Gastrocnemius medialis (tissue), 4 donors: ENCODE data around the gene VTI1A. TPM values are rescaled to one million over a fixed set of nuclear protein-coding genes. Genes with fewer than 3 reads are reported as not detected.

Experiments
- ATAC-seq, 2 donors: fragments of 150-250 bp; one replicate each; pipeline ENCODE4 v1.9.1; 2016
- DNase-seq, 2 donors: peaks; one replicate each; pipeline ENCODE4 v3.0.0-alpha.2; 2019
- H3K27ac ChIP-seq, 4 donors: fragments of 200-600 bp; sonication (generic); 1 replicate in 1 of 4; 2 replicates in 3 of 4; pipeline ENCODE4 v1.5.1; 2016 to 2018; ENCODE audit warnings: mild to moderate bottlenecking in 2 of 4, moderate library complexity in 1 of 4
- H3K27me3 ChIP-seq, 3 donors: fragments of 200-600 bp; sonication (generic) in 2 of 3; 1 replicate in 1 of 3; 2 replicates in 2 of 3; pipeline versions ENCODE4 v1.5.1 to v1.6.0; 2016 to 2019; ENCODE audit warnings: mild to moderate bottlenecking in 1 of 3, moderate library complexity in 1 of 3
- H3K36me3 ChIP-seq, 2 donors: fragments of 200-600 bp; sonication (generic) in 1 of 2; one replicate each; pipeline ENCODE4 v1.5.1; 2017 to 2018
- H3K4me1 ChIP-seq, 2 donors: fragments of 200-600 bp; sonication (generic) in 1 of 2; one replicate each; pipeline ENCODE4 v1.5.1; 2016 to 2017; ENCODE audit warnings: mild to moderate bottlenecking in 2 of 2
- H3K4me3 ChIP-seq, 4 donors: fragments of 200-600 bp; sonication (generic) in 3 of 4; 1 replicate in 1 of 4; 2 replicates in 3 of 4; pipeline ENCODE4 v1.5.1; 2016 to 2019; ENCODE audit warnings: mild to moderate bottlenecking in 2 of 4
- H3K9me3 ChIP-seq, 3 donors: fragments of 200-600 bp; sonication (generic) in 2 of 3; 1 replicate in 1 of 3; 2 replicates in 2 of 3; pipeline ENCODE4 v1.5.1; 2016 to 2019
- CTCF ChIP-seq, 5 experiments: fragments of 450-650 bp in 3 of 5; fragments of 200-600 bp in 2 of 5; sonication (generic) in 2 of 5; IDR thresholded peaks in 4 of 5; conservative IDR thresholded peaks in 1 of 5; 1 replicate in 4 of 5; 2 replicates in 1 of 5; pipeline ENCODE4 v1.5.1; 2016 to 2019; ENCODE audit warnings: antibody characterized with exemption in 5 of 5, mild to moderate bottlenecking in 3 of 5, moderate library complexity in 3 of 5
- POLR2A ChIP-seq, 2 donors: fragments of 450-650 bp; IDR thresholded peaks; one replicate each; pipeline ENCODE4 v1.6.1; 2017; ENCODE audit warnings: antibody characterized with exemption in 2 of 2, mild to moderate bottlenecking in 2 of 2, moderate library complexity in 2 of 2
- in situ Hi-C, 4 donors: fragments of 200-750 bp; cut with MboI; loops; one replicate each; pipeline versions ENCODE4 v1.15.0 to v1.8.0; 2017; ENCODE audit warnings: low sequenced_read_pairs in 4 of 4
- intact Hi-C: fragments of 100-400 bp; cut with DNase I; formaldehyde crosslinking; loops from one replicate; pipeline ENCODE4 v1.15.1; 2023; ENCODE audit warnings: low total_unique reads
- total RNA-seq, 4 donors: library from RNA; depleted of rRNA; stranded (reverse); fragments of >200 nt; gene quantifications; one replicate each; pipeline versions ENCODE4 v1.1.0 to v1.2.3, GENCODE V29; 2016

VTI1A gene
- total RNA-seq, 4 donors from 2014 or later = 26.5 to 51.2 (median 30.6) TPM

GRCh38 chr10:112820320-112820719 is 373.3 kb downstream of the VTI1A start:
- no peak overlapping the region for H3K4me3 ChIP-seq
- no peaks in the 10 kb centered on the region for H3K36me3 ChIP-seq
- no peak overlapping the region for H3K27ac ChIP-seq
- no peaks in the 10 kb centered on the region for H3K9me3 ChIP-seq
- in situ Hi-C loops = no loop called here
- intact Hi-C loops = no loop called here
- TF ChIP-seq POLR2A (IDR thresholded peaks at IDR 0.05) (no peak), CTCF (IDR thresholded peaks at IDR 0.05 in 4 of 5, conservative IDR thresholded peaks at IDR 0.05 in 1 of 5) (no peak)
- DNase-seq (no peak), ATAC-seq (no peak)
- no peaks in the 10 kb centered on the region for H3K27me3 ChIP-seq
- no peaks in the 10 kb centered on the region for H3K4me1 ChIP-seq

GRCh38 chr10:112821038-112821437 is 374.0 kb downstream of the VTI1A start:
- Histone ChIP-seq H3K27me3 (no peaks in the 10 kb centered on the region), H3K9me3 (no peaks in the 10 kb centered on the region), H3K4me1 (peaks cover 0 to 5% of the 10 kb centered on the region in 2 donors), H3K4me3 (no peak overlapping the region), H3K27ac (no peak overlapping the region), H3K36me3 (no peaks in the 10 kb centered on the region)
- no peak for DNase-seq
- no peak for TF ChIP-seq CTCF (IDR thresholded peaks at IDR 0.05 in 4 of 5, conservative IDR thresholded peaks at IDR 0.05 in 1 of 5)
- TF ChIP-seq POLR2A (IDR thresholded peaks at IDR 0.05) = no peak
- in situ Hi-C loops = no loop called here
- ATAC-seq = no peak
- intact Hi-C loops = no loop called here

GRCh38 chr10:112821663-112822062 is 374.6 kb downstream of the VTI1A start:
- Histone ChIP-seq H3K36me3 (no peaks in the 10 kb centered on the region), H3K27ac (no peak overlapping the region), H3K4me3 (no peak overlapping the region), H3K4me1 (peaks cover 0 to 5% of the 10 kb centered on the region in 2 donors), H3K27me3 (no peaks in the 10 kb centered on the region), H3K9me3 (no peaks in the 10 kb centered on the region)
- no peak for ATAC-seq
- intact Hi-C loops (no loop called here), in situ Hi-C loops (no loop called here)
- TF ChIP-seq POLR2A (IDR thresholded peaks at IDR 0.05) = no peak
- no peak for TF ChIP-seq CTCF (IDR thresholded peaks at IDR 0.05 in 4 of 5, conservative IDR thresholded peaks at IDR 0.05 in 1 of 5)
- no peak for DNase-seq

GRCh38 chr10:112823007-112823406 is 376.0 kb downstream of the VTI1A start:
- ATAC-seq = no peak
- H3K9me3 ChIP-seq = no peaks in the 10 kb centered on the region
- in situ Hi-C loops = no loop called here
- H3K27ac ChIP-seq = no peak overlapping the region
- H3K27me3 ChIP-seq = no peaks in the 10 kb centered on the region
- peaks cover 0 to 5% of the 10 kb centered on the region in 2 donors for H3K4me1 ChIP-seq
- no peak for TF ChIP-seq CTCF (IDR thresholded peaks at IDR 0.05 in 4 of 5, conservative IDR thresholded peaks at IDR 0.05 in 1 of 5)
- no peak for TF ChIP-seq POLR2A (IDR thresholded peaks at IDR 0.05)
- H3K4me3 ChIP-seq = no peak overlapping the region
- no peak for DNase-seq
- H3K36me3 ChIP-seq = no peaks in the 10 kb centered on the region
- intact Hi-C loops = no loop called here

GRCh38 chr10:112823604-112824003 is 376.6 kb downstream of the VTI1A start:
- Histone ChIP-seq H3K27ac (no peak overlapping the region), H3K27me3 (no peaks in the 10 kb centered on the region), H3K4me3 (no peak overlapping the region), H3K36me3 (no peaks in the 10 kb centered on the region), H3K9me3 (no peaks in the 10 kb centered on the region), H3K4me1 (peaks cover 0 to 5% of the 10 kb centered on the region in 2 donors)
- DNase-seq (no peak), ATAC-seq (no peak)
- TF ChIP-seq POLR2A (IDR thresholded peaks at IDR 0.05) (no peak), CTCF (IDR thresholded peaks at IDR 0.05 in 4 of 5, conservative IDR thresholded peaks at IDR 0.05 in 1 of 5) (no peak)
- in situ Hi-C loops = no loop called here
- intact Hi-C loops = no loop called here
